ENCODE measurements around the gene TUBB3.

GRCh38 chr16:89983536-89983935, 60.4 kb downstream of the TUBB3 start:
- TF ChIP-seq EZH2 (IDR thresholded peaks at IDR 0.05) (no peak), POLR2AphosphoS5 (IDR thresholded peaks at IDR 0.05; ENCODE audit: borderline replicate concordance, low read depth, low read length) (no peak)

Measured in SK-N-MC (cell line).